Colonic mucosa (tissue), 4 donors: Measurements from ENCODE around the gene ATP12A. TPM values are rescaled to one million over a fixed set of nuclear protein-coding genes. Genes with fewer than 3 reads are reported as not detected.

Experiments used
- DNase-seq: peaks from one replicate; pipeline ENCODE4 v3.0.0-alpha.2; 2020
- H3K27ac ChIP-seq: fragments of 200-600 bp; one replicate; pipeline ENCODE4 v1.8.0; 2021
- H3K27me3 ChIP-seq: fragments of 200-600 bp; one replicate; pipeline ENCODE4 v1.8.0; 2021
- H3K36me3 ChIP-seq: fragments of 200-600 bp; one replicate; pipeline ENCODE4 v1.8.0; 2021
- H3K4me1 ChIP-seq: fragments of 200-600 bp; one replicate; pipeline ENCODE4 v1.8.0; 2021; ENCODE audit warnings: mild to moderate bottlenecking
- H3K4me3 ChIP-seq: fragments of 200-600 bp; one replicate; pipeline ENCODE4 v1.8.0; 2021
- H3K9ac ChIP-seq, 2 donors: one replicate each; pipeline ENCODE4 v1.7.0; 2013; ENCODE audit warnings: control low read depth in 2 of 2, low read depth in 2 of 2, low read length in 2 of 2
- H3K9me3 ChIP-seq: fragments of 200-600 bp; one replicate; pipeline ENCODE4 v1.8.0; 2021
- CTCF ChIP-seq: fragments of 200-600 bp; IDR thresholded peaks from one replicate; pipeline ENCODE4 v1.8.0; 2022; ENCODE audit warnings: antibody characterized with exemption, mild to moderate bottlenecking
- intact Hi-C: fragments of 100-400 bp; cut with DNase I; formaldehyde crosslinking; loops from one replicate; pipeline ENCODE4 v1.14.1; 2022
- total RNA-seq, 2 donors: library from RNA; stranded (reverse); fragmentation: NEBNext Ultra II Directional in 1 of 2; extraction: Animal tissue kit (Norgen Biotek cat#: 25700) in 1 of 2; gene quantifications; one replicate each; pipeline ENCODE4 v1.2.1, GENCODE V29; 2021
- donor health status: healthy.
- donor health status: DM: no; HTN: no; CAD: no.
- donor health status: DM: no; HTN: no; CAD: no.

The ATP12A gene
- total RNA-seq, 2 donors from 2014 or later: 0.64 to 1.4 TPM

DNA sequence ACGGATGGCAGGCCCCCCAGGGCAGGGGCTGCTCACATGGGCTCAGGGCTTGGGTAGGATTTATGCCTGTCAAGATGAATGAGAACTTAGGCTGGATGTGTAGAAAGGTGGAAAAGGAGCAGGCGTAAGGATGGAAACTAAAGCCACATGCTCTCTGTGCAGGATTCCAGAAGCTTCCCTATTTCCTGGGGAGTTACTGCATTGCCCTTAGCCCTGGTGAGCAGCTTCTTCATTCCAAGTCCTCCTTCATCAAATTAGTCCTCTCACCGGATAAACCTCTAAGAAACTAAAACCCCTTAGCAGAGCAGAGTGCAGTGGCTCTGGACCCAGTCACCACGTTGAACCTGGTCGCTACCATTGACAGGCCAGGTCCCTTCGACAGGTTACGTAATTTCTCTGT is 7.4 kb downstream of the ATP12A start:
- H3K36me3 ChIP-seq: no peaks in the 10 kb centered on the region
- no peaks in the 10 kb centered on the region for H3K27me3 ChIP-seq
- no peaks in the 10 kb centered on the region for H3K4me1 ChIP-seq
- TF ChIP-seq CTCF: no peak
- no peak overlapping the region for H3K4me3 ChIP-seq
- no peak for DNase-seq
- H3K9me3 ChIP-seq: no peaks in the 10 kb centered on the region
- no peak overlapping the region for H3K9ac ChIP-seq
- H3K27ac ChIP-seq: no peak overlapping the region
- intact Hi-C loops: no loop called here

DNA sequence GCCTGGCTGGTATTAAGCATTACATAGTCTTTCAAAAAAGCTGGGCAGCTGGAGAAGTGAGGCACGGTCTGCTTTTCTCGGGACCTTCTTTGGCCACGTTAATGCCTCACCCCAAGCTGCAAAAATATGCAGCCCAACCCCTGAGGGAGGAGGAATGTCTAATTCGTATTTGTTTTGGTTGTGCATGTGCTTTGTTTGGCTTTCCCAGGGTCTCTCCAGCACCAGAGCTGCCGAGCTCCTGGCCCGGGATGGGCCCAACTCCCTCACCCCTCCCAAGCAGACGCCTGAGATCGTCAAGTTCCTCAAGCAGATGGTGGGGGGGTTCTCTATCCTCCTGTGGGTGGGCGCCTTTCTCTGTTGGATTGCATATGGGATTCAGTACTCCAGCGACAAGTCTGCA is 7.9 kb downstream of the ATP12A start:
- TF ChIP-seq CTCF: no peak
- intact Hi-C loops: no loop called here
- Histone ChIP-seq H3K9ac (no peak overlapping the region), H3K36me3 (no peaks in the 10 kb centered on the region), H3K27me3 (no peaks in the 10 kb centered on the region), H3K27ac (no peak overlapping the region), H3K9me3 (no peaks in the 10 kb centered on the region), H3K4me1 (no peaks in the 10 kb centered on the region), H3K4me3 (no peak overlapping the region)
- no peak for DNase-seq

DNA sequence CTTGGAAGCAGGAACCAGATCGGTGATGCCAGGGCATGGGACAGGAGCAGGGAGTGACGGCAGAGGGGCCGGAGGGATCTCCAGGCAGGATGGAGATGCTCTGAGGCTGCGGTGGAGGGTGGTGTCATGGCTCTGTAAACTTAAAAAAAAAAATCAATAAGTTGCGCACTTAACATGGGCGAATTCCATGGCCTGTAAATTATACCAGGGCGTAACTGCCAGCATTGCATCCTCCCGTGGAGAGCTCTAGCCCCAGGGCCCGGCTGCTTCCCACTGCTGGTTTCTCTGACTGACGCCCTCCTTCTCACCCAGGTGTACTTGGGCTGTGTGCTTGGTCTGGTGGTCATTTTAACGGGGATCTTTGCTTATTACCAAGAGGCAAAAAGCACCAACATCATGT is 8.7 kb downstream of the ATP12A start:
- Histone ChIP-seq H3K4me3 (no peak overlapping the region), H3K36me3 (no peaks in the 10 kb centered on the region), H3K4me1 (no peaks in the 10 kb centered on the region), H3K27me3 (no peaks in the 10 kb centered on the region), H3K9ac (no peak overlapping the region), H3K27ac (no peak overlapping the region), H3K9me3 (no peaks in the 10 kb centered on the region)
- DNase-seq: no peak
- intact Hi-C loops: no loop called here
- no peak for TF ChIP-seq CTCF

GRCh38 chr13:24691381-24691780 is 11.2 kb downstream of the ATP12A start:
- H3K36me3 ChIP-seq: no peaks in the 10 kb centered on the region
- intact Hi-C loops: no loop called here
- no peak for DNase-seq

DNA sequence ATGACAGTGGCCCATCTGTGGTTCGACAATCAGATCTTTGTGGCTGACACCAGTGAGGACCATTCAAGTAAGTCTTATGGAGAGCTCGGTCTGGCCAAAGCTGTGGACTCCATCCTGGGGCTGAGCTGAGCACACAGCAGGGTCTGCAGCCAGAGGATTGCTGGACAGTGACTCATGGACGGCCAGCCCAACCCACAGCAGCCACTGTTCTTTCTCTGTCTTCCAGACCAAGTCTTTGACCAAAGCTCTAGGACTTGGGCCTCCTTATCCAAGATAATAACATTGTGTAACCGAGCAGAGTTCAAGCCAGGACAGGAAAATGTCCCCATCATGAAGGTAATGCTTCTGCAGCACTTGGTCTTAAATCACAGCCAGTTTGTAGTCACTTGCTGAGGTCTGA is 12.4 kb downstream of the ATP12A start:
- Histone ChIP-seq H3K4me1 (no peaks in the 10 kb centered on the region), H3K27me3 (no peaks in the 10 kb centered on the region), H3K4me3 (no peak overlapping the region), H3K36me3 (no peaks in the 10 kb centered on the region), H3K9ac (no peak overlapping the region), H3K27ac (no peak overlapping the region), H3K9me3 (no peaks in the 10 kb centered on the region)
- intact Hi-C loops: no loop called here
- no peak for DNase-seq
- TF ChIP-seq CTCF: no peak

More at GRCh38 chr13:24691381-24691780, 11.2 kb downstream of the ATP12A start:
- Histone ChIP-seq H3K4me3 (no peak overlapping the region), H3K4me1 (no peaks in the 10 kb centered on the region), H3K27me3 (no peaks in the 10 kb centered on the region), H3K27ac (no peak overlapping the region), H3K9ac (no peak overlapping the region), H3K9me3 (no peaks in the 10 kb centered on the region)
- no peak for TF ChIP-seq CTCF
